ENCODE data around the gene MSH4.
"Not testable (repeated sequence)": the region's sequence is repeated elsewhere in the genome, so short reads cannot be mapped to it uniquely, and the experiment has no call there.

MSH4 gene

GRCh38 chr1:75937034-75937433 is 140.4 kb downstream of the MSH4 start:
- DNase-seq (ENCODE audit: low read depth in 2 of 2): no peak

- DNase-seq (ENCODE audit: low read depth in 2 of 2): not testable (repeated sequence)
Measured at GRCh38 chr1:75943037-75943436, 146.4 kb downstream of the MSH4 start.

DNA sequence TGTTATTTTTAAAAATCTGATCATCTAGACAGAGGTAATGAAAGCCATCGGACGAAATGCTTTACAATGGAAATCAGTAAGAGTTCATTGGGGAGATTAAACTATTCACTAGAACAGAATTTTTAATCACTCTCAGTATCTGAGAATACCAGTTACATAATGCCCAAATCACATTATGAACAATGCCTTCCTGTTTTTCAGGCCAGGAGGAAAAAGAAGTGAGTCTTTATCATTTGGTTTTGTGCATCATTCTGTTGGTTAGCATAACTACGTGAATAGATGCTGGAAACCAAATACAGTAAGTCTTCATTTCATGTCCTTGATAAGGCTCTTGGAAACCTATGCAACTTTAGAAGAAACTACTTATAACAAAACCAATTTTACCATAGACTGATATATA is 153.5 kb downstream of the MSH4 start:
- no peak for DNase-seq (ENCODE audit: low read depth in 2 of 2)

- DNase-seq (ENCODE audit: low read depth in 2 of 2): no peak
Measured at GRCh38 chr1:75952016-75952415, 155.3 kb downstream of the MSH4 start.

DNA sequence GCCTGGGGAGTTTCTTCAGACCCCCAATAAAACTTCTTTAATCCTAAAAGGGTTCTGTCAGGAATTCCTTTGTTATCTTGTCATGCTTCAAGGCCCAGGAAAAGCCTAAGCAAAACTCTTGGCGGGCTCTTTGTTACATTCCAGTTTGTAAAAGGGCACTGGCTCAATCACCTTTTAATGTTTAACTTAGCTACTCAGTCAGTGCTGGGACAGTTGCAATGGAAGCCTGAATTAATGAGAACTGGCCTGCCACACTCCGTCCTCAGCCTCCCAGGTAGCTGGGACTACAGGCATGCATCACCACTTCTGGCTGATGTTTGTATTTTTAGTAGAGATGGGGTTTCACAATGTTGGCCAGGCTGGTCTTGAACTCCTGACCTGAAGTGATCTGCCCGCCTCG is 156.8 kb downstream of the MSH4 start:
- no peak for DNase-seq (ENCODE audit: low read depth in 2 of 2)

DNA sequence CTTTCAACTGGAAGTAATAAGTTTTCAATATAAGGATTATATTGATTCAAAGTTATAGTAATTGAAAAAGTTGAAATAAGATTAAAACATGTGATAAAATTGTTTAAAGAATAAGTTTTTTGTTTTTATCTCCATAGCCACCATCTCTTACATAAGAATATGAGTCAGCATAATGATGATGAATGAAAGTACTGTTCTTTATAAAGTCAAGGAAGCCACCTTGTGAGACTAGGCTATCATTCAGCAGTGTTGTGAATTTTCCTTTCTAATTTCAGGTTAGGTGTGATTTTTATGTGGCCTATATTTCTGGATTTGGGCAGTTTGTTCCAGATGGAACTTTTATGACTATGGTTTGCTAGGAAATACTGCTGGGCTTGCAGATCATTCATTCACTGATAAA is 157.9 kb downstream of the MSH4 start:
- DNase-seq (ENCODE audit: low read depth in 2 of 2): no peak

Measured in stimulated activated CD4-positive, alpha-beta T cell treated with anti-CD3 and anti-CD28 coated beads, Interleukin-1b, Interleukin-23, amount 100 ng/mL, for 1 hour (primary cell).